Right hindlimb (tissue), 1 donor: ENCODE results near the gene KRABD2.
"Not testable (repeated sequence)": the region's sequence is repeated elsewhere in the genome, so short reads cannot be mapped to it uniquely, and the experiment has no call there.

ENCODE experiments used
- DNase-seq: peaks from one replicate; pipeline ENCODE4 v3.0.0-alpha.2; 2018

Gene KRABD2

DNA sequence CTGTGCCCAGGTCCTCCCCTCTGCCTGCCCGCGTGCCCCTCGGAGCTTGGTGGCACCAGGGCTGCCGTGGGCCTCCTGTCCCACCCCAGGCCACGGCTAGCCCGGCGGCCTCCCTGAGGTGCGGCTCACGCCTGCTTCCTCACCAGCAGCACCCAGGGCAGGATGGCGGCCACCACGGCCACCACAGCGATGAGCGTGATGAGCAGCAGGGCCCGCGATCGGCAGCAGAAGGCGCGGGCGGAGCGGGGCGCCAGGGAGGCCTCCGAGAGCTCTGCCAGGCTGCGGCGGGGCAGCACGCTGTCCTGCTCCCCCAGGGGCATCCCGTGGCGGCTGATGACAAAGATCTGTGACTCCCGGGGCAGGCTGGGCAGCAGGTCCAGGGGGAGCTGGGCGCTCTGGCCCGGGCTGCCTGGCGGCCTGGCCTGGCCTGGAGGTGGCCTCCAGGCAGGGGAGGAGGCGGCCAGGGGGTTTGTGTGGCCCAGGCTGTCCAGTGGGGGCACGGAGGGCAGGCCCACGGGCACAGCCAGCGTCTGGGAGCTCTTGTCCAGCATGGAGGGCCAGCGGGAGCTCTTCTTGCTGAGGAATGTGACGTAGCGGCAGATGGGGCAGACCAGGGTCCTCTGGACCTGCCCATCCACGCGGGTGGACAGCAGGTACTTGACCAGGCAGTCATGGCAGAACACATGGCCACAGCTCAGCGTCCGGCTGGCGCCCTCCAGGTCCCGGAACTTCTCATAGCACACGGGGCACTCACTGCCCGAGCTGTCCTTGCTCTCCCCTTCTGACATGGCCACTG, 16.4 kb upstream of the KRABD2 start:
- DNase-seq = no peak

DNA sequence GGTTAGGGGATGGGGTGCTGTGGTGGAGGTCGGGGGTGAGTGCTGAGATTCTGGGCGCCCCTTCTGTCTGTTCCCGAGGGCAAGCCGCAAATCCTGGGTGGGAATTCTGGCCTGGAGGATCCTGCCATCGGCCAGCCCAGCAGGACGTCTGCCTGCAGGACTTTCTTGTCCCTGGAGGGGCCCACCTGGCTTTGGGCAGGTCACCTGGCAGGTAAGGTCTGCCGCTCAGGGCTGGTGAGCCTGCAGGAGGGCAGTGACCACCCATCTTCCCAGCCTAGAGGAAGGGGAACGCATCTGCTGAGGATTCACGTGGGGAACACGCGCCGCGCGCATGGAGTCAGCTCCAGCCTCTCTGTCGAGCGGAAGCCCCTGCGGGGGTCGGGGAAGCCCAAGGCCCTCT, 15.8 kb upstream of the KRABD2 start:
- no peak for DNase-seq

- DNase-seq = no peak
These were observed 15.2 kb upstream of the KRABD2 start for GRCh38 chr17:8391711-8392110.

- no peak for DNase-seq
These were observed 11.6 kb upstream of the KRABD2 start for GRCh38 chr17:8387914-8388651.

DNA sequence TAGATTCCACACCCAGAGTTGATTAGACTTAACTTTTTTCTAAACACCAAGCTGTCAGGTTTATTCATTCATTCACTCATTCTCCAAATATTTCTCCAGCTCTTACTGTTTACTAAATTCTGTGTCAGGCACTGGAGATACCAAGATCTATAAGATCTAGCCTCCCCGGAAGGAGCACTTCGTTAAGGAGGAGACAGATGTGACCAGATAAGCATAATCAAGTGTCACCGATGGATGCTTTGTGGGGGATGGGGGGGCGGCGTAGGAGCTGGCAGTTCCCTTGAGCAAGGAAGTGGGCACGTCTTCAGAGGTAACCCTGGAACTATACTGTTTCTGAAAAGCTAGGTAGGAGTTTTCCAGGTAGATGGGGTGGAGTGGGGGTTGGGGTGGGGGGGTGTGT, 10.3 kb upstream of the KRABD2 start:
- DNase-seq = no peak

GRCh38 chr17:8384801-8385378, 8.4 kb upstream of the KRABD2 start:
- no peak for DNase-seq

DNA sequence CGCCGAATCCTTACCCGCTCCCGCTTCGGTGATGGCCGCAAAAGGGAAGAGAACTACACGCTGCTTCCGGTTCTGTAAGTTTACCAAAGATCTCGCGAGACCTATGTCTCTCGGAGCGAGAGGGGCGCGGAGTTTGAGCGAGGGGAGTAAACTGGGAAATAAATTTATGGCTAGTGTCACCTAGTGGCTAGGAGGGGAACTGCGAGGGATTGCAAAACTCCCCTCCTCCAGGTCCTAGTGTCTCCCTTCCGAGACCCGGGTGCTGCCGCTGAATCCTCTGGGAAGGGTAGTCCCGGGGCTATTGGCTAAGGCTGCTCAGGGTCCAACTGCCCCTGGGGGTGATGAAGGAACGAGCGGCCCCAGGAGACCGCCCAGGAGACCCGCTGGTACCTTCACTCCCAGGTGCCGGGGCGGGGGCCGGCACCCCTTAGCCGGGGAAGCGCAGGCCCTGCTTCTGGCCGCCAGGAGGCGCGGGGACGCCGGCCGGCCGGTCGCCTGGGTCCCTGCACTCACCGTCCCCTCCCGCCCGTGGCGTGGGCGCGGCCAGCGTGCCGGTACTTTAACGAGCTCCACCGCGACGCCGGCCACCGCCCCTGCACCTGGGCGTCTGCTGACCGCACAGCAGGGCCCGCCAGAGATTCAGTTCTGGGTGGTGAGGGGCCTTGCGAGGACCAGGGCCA, 6.8 kb upstream of the KRABD2 start, which contains the start of gene RPL26:
Gene RPL26, minus strand, starts transcription at position 51 of the 680 bp plus-strand sequence. CDS start 883 bp downstream, outside the sequence.
- peak; percentile 97 for DNase-seq

DNA sequence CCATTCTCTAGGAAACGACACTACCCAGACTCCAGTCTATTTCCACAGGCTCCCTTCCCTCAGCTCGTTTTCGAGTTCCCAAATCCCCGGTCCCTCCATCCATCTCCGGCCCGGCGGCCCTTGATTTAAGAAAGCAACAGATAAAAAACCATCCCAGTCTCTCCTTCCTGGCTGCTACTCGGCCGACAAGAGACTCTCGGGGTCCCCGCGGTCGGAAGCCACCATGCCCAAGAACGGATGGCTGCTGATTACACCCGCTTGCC, 6.3 kb upstream of the KRABD2 start:
- DNase-seq = no peak

GRCh38 chr17:8382052-8382879, 5.8 kb upstream of the KRABD2 start:
- DNase-seq = no peak

- DNase-seq = no peak
These were observed 3.5 kb upstream of the KRABD2 start for GRCh38 chr17:8380049-8380448.

DNA sequence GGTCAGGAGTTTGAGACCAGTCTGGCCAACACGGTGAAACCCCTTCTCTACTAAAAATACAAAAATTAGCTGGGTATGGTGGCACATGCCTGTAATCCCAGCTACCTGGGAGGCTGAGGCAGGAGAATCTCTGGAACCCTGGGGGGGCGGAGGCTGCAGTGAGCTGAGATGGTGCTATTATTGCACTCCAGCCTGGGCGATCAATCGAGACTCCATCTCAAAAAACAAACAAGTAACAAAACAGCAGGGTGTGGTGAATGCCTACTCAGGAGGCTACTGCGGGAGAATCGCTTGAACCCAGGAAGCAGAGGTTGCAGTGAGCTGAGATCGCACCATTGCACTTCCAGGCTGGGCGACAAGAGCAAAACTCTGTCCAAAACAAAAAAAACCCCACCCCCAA, 1.6 kb upstream of the KRABD2 start:
- not testable (repeated sequence) for DNase-seq

DNA sequence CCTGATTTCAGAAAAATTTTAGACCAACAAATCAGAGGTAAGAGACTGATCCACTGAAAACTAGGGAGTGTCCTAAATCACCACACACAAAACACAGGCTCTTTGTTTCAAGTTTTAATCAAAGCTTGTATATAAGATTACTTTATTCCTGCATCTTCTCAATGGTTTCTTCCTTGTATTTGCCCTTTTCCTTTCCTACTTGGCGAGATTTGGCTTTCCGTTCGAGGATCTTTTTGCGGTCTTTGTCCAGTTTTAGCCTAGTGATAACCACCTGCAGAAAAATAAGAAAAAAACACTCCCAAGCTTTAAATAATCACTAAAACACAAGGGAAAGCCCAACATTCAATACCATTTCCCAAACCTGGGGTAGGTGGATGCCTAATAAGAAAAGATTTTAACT, 918 bp upstream of the KRABD2 start:
- no peak for DNase-seq

DNA sequence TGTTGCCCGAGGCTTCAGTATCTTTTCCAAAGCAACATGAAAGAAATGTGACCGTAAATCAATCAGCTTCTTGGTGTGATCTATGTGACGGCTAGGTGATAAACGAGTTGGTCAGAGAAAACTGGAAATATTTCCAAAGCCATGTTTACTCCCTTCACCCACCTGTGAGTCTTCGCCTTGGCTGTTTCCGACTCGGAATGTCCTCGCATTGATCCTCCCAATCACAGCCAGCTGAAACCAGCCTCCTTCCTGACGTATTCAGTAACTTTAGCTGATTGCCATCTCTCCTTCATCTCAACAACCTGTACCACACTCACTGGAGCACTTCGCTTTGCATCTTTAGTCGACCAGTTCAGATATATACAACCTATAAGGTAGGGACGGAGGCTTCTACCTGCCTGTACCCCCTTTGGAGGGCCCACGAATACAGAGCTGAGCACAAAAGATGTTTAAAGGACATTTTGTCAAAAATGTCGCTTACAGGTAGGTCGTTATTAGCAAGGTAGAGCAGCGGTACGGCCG, 705 bp downstream of the KRABD2 start:
- DNase-seq = no peak

- not testable (repeated sequence) for DNase-seq
These were observed 2.6 kb downstream of the KRABD2 start for GRCh38 chr17:8373856-8374255.

GRCh38 chr17:8372422-8372821, 4.1 kb downstream of the KRABD2 start:
- no peak for DNase-seq

DNA sequence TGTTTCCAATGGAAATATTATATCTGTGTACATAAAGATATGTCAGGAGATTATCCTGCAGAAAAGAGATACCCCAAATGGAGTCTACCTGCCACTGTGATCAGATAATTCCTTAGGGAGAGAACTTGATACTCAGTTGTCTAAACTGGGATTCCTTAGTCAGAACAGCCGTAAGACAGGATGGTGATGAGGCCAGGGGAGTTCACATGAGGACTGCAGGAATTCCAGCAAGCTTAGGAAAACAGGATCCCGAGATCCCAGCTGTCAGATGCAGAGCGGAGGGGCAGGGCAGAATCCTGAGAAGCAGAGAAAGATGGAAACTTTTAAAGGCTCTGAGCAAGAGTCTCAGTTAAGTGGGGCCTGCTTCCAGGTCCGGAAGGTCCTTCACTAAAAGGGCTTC, 4.7 kb downstream of the KRABD2 start:
- no peak for DNase-seq

DNA sequence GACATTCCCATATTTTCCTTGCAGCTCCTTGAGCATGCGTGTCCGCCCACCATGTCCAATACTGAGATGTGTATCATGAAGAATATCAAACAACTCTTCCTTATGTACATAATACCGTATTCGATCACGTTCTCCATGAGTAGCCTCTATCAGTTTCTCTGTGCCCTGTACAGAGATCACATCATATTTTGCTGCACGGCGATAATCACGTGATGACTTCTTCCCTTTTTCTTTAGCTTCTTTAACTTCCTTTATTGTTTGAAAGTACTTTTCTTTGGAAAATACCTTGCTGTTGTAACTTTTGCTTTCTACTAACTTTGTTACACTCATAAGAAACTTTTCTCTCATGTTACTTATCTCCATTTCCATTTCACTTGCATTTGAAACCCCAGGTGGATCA, 6.6 kb downstream of the KRABD2 start:
- DNase-seq = no peak

DNA sequence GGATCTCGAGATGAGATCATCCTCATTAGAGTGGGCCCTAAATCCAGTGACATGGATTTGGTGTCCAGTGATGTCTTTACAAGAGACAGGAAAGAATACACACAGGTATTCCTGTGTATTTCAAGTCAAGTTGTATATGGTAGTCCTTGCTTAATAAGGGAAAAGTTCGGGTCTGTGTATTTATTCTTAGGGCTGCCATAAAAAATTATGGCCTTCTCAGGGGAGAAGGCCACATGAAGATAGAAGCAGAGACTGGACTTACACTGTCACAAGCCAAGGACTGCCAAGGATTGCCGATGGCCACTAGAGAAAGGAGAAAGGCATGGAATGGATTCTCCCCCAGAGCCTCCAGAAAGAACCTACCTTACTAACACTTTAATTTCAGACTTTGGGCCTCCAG, 8.3 kb downstream of the KRABD2 start:
- DNase-seq = no peak

- DNase-seq = no peak
These were observed 10.3 kb downstream of the KRABD2 start for GRCh38 chr17:8366231-8366630.

GRCh38 chr17:8365143-8365542, 11.4 kb downstream of the KRABD2 start:
- no peak for DNase-seq

DNA sequence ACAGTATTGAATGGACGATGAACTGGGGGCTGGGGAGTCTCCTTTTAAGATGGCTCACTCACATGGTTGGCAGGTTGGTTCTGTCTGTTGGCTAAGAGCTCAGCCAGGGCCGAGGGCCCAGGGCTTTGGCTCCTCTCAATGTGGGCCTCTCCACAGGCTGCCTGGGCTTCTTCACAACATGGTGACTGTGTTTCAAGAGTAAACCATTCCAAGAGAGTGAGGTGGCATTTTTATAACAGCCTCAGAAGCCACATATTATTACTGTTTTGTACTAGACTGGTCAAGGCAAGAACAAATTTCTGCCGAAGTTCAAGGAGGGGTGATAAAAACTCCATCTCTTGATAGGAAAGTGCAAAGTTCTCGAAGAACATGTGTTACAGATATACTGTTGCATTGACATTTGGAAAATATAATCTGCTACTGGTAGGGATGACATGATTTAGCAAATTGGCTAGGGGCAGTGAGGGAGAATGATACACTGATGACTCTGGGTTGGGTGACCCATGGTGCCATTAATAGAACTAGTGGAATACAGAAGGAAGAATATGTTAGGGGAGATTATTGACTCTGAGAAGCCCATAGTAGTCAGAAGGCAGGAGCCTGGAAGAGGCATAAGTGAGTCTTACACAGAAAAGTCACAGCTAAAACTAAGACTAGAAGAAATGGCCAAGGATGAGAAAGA, 13.7 kb downstream of the KRABD2 start:
- DNase-seq = no peak

DNA sequence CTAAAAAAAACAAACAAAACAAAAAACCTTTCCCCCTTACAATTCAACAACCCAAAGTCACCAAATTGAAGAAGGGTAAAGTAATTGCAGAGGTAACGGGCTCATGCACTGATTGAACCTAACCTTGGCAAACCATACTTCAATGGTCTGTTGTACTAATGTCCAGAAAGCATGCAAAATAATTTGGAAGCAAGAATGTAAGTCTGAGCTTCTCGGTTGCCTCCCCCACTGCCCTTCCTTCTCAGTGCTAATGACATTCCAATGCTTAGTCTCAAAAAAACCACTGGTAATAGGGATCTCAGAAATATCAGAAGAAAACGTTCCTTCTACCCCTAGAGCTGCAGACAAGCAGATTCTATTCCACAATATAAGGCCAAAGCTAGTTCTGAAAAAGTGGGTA, 15.8 kb downstream of the KRABD2 start:
- DNase-seq = no peak
